NCI-H2196 (cell line): ENCODE results near the gene SSTR5.

ENCODE experiments used
- DNase-seq: peaks from one replicate; lab custom pipeline; 2025; ENCODE audit not compliant: unreplicated experiment; lab: John Stamatoyannopoulos, UW

SSTR5 gene

GRCh38 chr16:1072526-1073261 lies at the start of gene SSTR5:
TSS of gene SSTR5 (plus strand) at chr16:1072747. CDS start at chr16:1078869, 6,122 bp downstream.
- peak; percentile 33 for DNase-seq

GRCh38 chr16:1024138-1024537 lies 48.4 kb upstream of the SSTR5 start:
- DNase-seq: no peak

- DNase-seq: peak; percentile 9
Measured at GRCh38 chr16:1025183-1025809, 47.3 kb upstream of the SSTR5 start.

GRCh38 chr16:1026057-1026783 lies 46.3 kb upstream of the SSTR5 start:
- DNase-seq: no peak

- DNase-seq: no peak
Measured at GRCh38 chr16:1026784-1027500, 45.6 kb upstream of the SSTR5 start.

GRCh38 chr16:1027501-1027815 lies 45.1 kb upstream of the SSTR5 start:
- no peak for DNase-seq

GRCh38 chr16:1028056-1028455 lies 44.5 kb upstream of the SSTR5 start:
- no peak for DNase-seq

GRCh38 chr16:1028524-1029258 lies 43.9 kb upstream of the SSTR5 start:
- no peak for DNase-seq

- no peak for DNase-seq
Measured at GRCh38 chr16:1029259-1029545, 43.3 kb upstream of the SSTR5 start.

GRCh38 chr16:1030473-1030901 lies 42.1 kb upstream of the SSTR5 start:
- no peak for DNase-seq

GRCh38 chr16:1031666-1032065 lies 40.9 kb upstream of the SSTR5 start:
- DNase-seq: no peak

- DNase-seq: no peak
Measured at GRCh38 chr16:1032607-1033006, 39.9 kb upstream of the SSTR5 start.

GRCh38 chr16:1033128-1033679 lies 39.3 kb upstream of the SSTR5 start:
- no peak for DNase-seq

GRCh38 chr16:1034230-1035065 lies 38.1 kb upstream of the SSTR5 start:
- DNase-seq: no peak

GRCh38 chr16:1035066-1035415 lies 37.5 kb upstream of the SSTR5 start:
- DNase-seq: no peak

- no peak for DNase-seq
Measured at GRCh38 chr16:1036166-1036565, 36.4 kb upstream of the SSTR5 start.

GRCh38 chr16:1036726-1037393 lies 35.7 kb upstream of the SSTR5 start:
- DNase-seq: no peak

- DNase-seq: no peak
Measured at GRCh38 chr16:1037394-1038257, 34.9 kb upstream of the SSTR5 start.

- DNase-seq: no peak
Measured at GRCh38 chr16:1038932-1039331, 33.6 kb upstream of the SSTR5 start.
